GM12878 (cell line): ENCODE data around the gene ADAMTS17.

ENCODE experiments used
- ATF7 ChIP-seq: fragments of 450-650 bp; IDR thresholded peaks from 2 replicates; pipeline ENCODE4 v1.6.1; 2016; ENCODE audit warnings: low read depth, mild to moderate bottlenecking
- EGR1 ChIP-seq, 2 experiments: IDR thresholded peaks; 1 replicate in 1 of 2; 2 replicates in 1 of 2; pipeline ENCODE4 v1.6.1; 2011 to 2012; ENCODE audit warnings: low read depth in 2 of 2, low read length in 2 of 2, borderline replicate concordance in 1 of 2, mild to moderate bottlenecking in 1 of 2, moderate library complexity in 1 of 2
- EZH2 ChIP-seq: IDR thresholded peaks from 2 replicates; pipeline ENCODE4 v1.6.1; 2012; ENCODE audit warnings: low read depth, mild to moderate bottlenecking, control low read depth, inconsistent platforms, low read length, borderline replicate concordance; ENCODE audit not compliant: control insufficient read depth
- NR2C1 ChIP-seq: fragments of 450-650 bp; IDR thresholded peaks from 2 replicates; pipeline ENCODE4 v1.6.1; 2017; ENCODE audit warnings: antibody characterized with exemption, mild to moderate bottlenecking, moderate library complexity
- RCOR1 ChIP-seq: conservative IDR thresholded peaks from 2 replicates; pipeline ENCODE4 v1.6.1; 2012; ENCODE audit warnings: low read depth, low read length, improper control_type of control experiment
- RFX5 ChIP-seq: IDR thresholded peaks from 2 replicates; pipeline ENCODE4 v1.6.1; 2011; ENCODE audit warnings: low read depth, low read length, improper control_type of control experiment
- SMC3 ChIP-seq: IDR thresholded peaks from 2 replicates; pipeline ENCODE4 v1.6.1; 2011; ENCODE audit warnings: low read length, improper control_type of control experiment, borderline replicate concordance
- YY1 ChIP-seq: IDR thresholded peaks from 2 replicates; pipeline ENCODE4 v1.6.1; 2011; ENCODE audit warnings: low read depth, mild to moderate bottlenecking, low read length
- ZZZ3 ChIP-seq: IDR thresholded peaks from 2 replicates; pipeline ENCODE4 v1.6.1; 2011; ENCODE audit warnings: low read depth; ENCODE audit not compliant: control insufficient read depth, insufficient read length
- TF ChIP-seq, protein P1 (sequence below), 3 experiments: IDR thresholded peaks in 2 of 3; conservative IDR thresholded peaks in 1 of 3; 2 replicates each; pipeline ENCODE4 v1.5.1; 2011; ENCODE audit warnings: low read depth in 3 of 3, low read length in 3 of 3, mild to moderate bottlenecking in 3 of 3, control low read depth in 2 of 3, moderate library complexity in 2 of 3, inconsistent platforms in 1 of 3, mixed read lengths in 1 of 3; ENCODE audit not compliant: control insufficient read depth in 2 of 3, insufficient read depth in 1 of 3; ENCODE audit errors: extremely low read depth in 1 of 3
- TF ChIP-seq, protein P2 (sequence below): fragments of 450-650 bp; IDR thresholded peaks from 2 replicates; pipeline ENCODE4 v1.6.1; 2014; ENCODE audit warnings: mild to moderate bottlenecking

DNA sequence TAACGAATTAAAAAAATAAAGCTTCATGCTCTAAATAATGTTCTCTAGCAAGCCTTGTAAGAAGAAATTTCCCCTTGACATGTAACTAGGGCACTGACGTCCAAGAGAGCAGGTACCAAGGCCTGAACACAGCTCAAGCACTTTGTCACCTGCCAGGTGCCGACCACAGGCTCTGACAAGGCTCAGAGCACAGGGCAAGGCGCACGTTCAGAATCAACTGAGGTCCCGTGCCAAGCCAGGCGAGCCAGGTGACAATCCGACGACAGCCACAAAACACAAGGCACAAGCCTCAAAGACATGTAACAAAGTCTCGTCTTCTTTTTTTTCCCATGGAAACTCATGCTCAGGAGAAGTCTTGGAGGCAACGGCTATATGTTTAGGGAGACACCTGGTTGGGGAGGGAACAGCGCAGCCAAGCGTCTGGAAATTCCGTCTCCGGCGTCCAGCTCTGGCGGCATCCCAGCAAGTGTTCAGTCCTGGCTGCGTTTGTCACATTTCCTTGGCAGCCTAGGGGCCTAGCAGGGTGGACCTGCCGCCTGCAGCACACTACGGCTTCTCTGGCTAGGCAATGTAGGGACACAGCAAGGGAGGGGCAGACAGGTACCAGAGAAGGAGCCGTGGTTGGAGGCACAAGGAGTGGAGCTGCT is 76.7 kb downstream of the ADAMTS17 start:
- TF ChIP-seq ATF7 (no peak), ZZZ3 (no peak), RFX5 (no peak), EZH2 (no peak), EGR1 (IDR thresholded peaks at IDR 0.05; ENCODE audit: borderline replicate concordance in 1 of 2, low read depth in 2 of 2, low read length in 2 of 2) (no peak), SMC3 (no peak), YY1 (no peak), NR2C1 (no peak), RCOR1 (no peak)
- TF ChIP-seq, protein P1, sequence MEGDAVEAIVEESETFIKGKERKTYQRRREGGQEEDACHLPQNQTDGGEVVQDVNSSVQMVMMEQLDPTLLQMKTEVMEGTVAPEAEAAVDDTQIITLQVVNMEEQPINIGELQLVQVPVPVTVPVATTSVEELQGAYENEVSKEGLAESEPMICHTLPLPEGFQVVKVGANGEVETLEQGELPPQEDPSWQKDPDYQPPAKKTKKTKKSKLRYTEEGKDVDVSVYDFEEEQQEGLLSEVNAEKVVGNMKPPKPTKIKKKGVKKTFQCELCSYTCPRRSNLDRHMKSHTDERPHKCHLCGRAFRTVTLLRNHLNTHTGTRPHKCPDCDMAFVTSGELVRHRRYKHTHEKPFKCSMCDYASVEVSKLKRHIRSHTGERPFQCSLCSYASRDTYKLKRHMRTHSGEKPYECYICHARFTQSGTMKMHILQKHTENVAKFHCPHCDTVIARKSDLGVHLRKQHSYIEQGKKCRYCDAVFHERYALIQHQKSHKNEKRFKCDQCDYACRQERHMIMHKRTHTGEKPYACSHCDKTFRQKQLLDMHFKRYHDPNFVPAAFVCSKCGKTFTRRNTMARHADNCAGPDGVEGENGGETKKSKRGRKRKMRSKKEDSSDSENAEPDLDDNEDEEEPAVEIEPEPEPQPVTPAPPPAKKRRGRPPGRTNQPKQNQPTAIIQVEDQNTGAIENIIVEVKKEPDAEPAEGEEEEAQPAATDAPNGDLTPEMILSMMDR (IDR thresholded peaks at IDR 0.05 in 2 of 3, conservative IDR thresholded peaks at IDR 0.05 in 1 of 3; ENCODE audit: control insufficient read depth in 2 of 3, extremely low read depth in 1 of 3, insufficient read depth in 1 of 3, low read depth in 3 of 3, low read length in 3 of 3), result no peak
- TF ChIP-seq, protein P2, sequence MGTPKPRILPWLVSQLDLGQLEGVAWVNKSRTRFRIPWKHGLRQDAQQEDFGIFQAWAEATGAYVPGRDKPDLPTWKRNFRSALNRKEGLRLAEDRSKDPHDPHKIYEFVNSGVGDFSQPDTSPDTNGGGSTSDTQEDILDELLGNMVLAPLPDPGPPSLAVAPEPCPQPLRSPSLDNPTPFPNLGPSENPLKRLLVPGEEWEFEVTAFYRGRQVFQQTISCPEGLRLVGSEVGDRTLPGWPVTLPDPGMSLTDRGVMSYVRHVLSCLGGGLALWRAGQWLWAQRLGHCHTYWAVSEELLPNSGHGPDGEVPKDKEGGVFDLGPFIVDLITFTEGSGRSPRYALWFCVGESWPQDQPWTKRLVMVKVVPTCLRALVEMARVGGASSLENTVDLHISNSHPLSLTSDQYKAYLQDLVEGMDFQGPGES, result no peak
